H1 (cell line): ENCODE data around the gene HNF1B. TPM values are rescaled to one million over a fixed set of nuclear protein-coding genes. Genes with fewer than 3 reads are reported as not detected.

Experiments used
- ATF3 ChIP-seq: IDR thresholded peaks from 2 replicates; pipeline ENCODE4 v1.6.1; 2011; ENCODE audit warnings: low read depth, mild to moderate bottlenecking, low read length; ENCODE audit not compliant: insufficient read depth
- BACH1 ChIP-seq: IDR thresholded peaks from 2 replicates; pipeline ENCODE4 v1.6.1; 2012; ENCODE audit warnings: low read length, improper control_type of control experiment
- CHD7 ChIP-seq: fragments of 300-600 bp; sonication (generic); IDR thresholded peaks from 2 replicates; pipeline ENCODE4 v1.7.1; 2012; ENCODE audit warnings: low read length, moderate library complexity, mild to moderate bottlenecking, inconsistent platforms; ENCODE audit not compliant: insufficient replicate concordance
- EP300 ChIP-seq, 2 experiments: IDR thresholded peaks; 1 replicate in 1 of 2; 2 replicates in 1 of 2; pipeline ENCODE4 v1.6.1; 2011 to 2012; ENCODE audit warnings: low read depth in 2 of 2, low read length in 2 of 2, mild to moderate bottlenecking in 2 of 2, borderline replicate concordance in 1 of 2, inconsistent platforms in 1 of 2, moderate library complexity in 1 of 2
- HDAC6 ChIP-seq: IDR thresholded peaks from one replicate; pipeline ENCODE4 v1.7.1; 2012; ENCODE audit warnings: low read depth, mild to moderate bottlenecking, inconsistent platforms, low read length, moderate library complexity
- MAX ChIP-seq: IDR thresholded peaks from 2 replicates; pipeline ENCODE4 v1.6.1; 2012; ENCODE audit warnings: inconsistent platforms
- PHF8 ChIP-seq: fragments of 200-600 bp; sonication (generic); conservative IDR thresholded peaks from 2 replicates; pipeline ENCODE4 v1.7.1; 2012; ENCODE audit warnings: low read depth, mild to moderate bottlenecking, inconsistent platforms, low read length, moderate library complexity
- SIX5 ChIP-seq: IDR thresholded peaks from 2 replicates; pipeline ENCODE4 v1.6.1; 2011; ENCODE audit warnings: mild to moderate bottlenecking, low read depth, low read length
- SP4 ChIP-seq: IDR thresholded peaks from 2 replicates; pipeline ENCODE4 v1.6.1; 2012; ENCODE audit warnings: low read length, inconsistent platforms
- SUZ12 ChIP-seq: fragments of 200-600 bp; sonication (generic); IDR thresholded peaks from 2 replicates; pipeline ENCODE4 v1.6.1; 2012; ENCODE audit warnings: mild to moderate bottlenecking, inconsistent platforms, low read length, moderate library complexity, mixed read lengths
- TAF1 ChIP-seq: IDR thresholded peaks from 2 replicates; pipeline ENCODE4 v1.6.1; 2011; ENCODE audit warnings: mild to moderate bottlenecking, low read depth, low read length
- TEAD4 ChIP-seq: IDR thresholded peaks from 2 replicates; pipeline ENCODE4 v1.6.1; 2012; ENCODE audit warnings: low read depth, low read length, inconsistent platforms, mixed read lengths
- polyA plus RNA-seq, 7 experiments: library from polyadenylated mRNA; depleted of rRNA in 3 of 7; stranded (reverse) in 5 of 7; unstranded in 2 of 7; fragments of >200 nt in 5 of 7; fragments of 200-250 nt in 2 of 7; gene quantifications; 1 replicate in 5 of 7; 2 replicates in 1 of 7; 4 replicates in 1 of 7; pipeline versions ENCODE4 v1.2.1 to v1.2.3, GENCODE V29; 2011 to 2013; ENCODE audit warnings: missing spikeins in 2 of 7, mixed read lengths in 2 of 7
- total RNA-seq: library from RNA; stranded (reverse); fragmentation: NEBNext Ultra II Directional; extraction: Animal tissue kit (Norgen Biotek cat#: 25700); gene quantifications from 2 replicates; pipeline ENCODE4 v1.2.1, GENCODE V29; 2021

The HNF1B gene
- total and polyA plus RNA-seq, 2 of the 8 experiments (the other 6 are each of a cell fraction or from before 2014, with no cell fraction given): 0.13 to 0.30 TPM

- TF ChIP-seq CHD7: no peak
- TF ChIP-seq EP300 (IDR thresholded peaks at IDR 0.05; ENCODE audit: borderline replicate concordance in 1 of 2, low read depth in 2 of 2, low read length in 2 of 2): no peak
- TF ChIP-seq HDAC6: no peak
- no peak for TF ChIP-seq BACH1
- no peak for TF ChIP-seq SIX5
- TF ChIP-seq SP4: no peak
- no peak for TF ChIP-seq PHF8
- TF ChIP-seq MAX: no peak
- TF ChIP-seq SUZ12: no peak
- no peak for TF ChIP-seq TAF1
- no peak for TF ChIP-seq ATF3
- no peak for TF ChIP-seq TEAD4
Measured at GRCh38 chr17:37673386-37673785, 71.5 kb downstream of the HNF1B start (continued).
